Fibroblast of the conjunctiva (primary cell): Measurements from ENCODE around the gene SERINC4.
"Not testable (repeated sequence)": the region's sequence is repeated elsewhere in the genome, so short reads cannot be mapped to it uniquely, and the experiment has no call there.

Experiments used
- DNase-seq: peaks from one replicate; pipeline ENCODE4 v3.0.0-alpha.2; 2010; ENCODE audit warnings: low read depth

SERINC4 gene

DNA sequence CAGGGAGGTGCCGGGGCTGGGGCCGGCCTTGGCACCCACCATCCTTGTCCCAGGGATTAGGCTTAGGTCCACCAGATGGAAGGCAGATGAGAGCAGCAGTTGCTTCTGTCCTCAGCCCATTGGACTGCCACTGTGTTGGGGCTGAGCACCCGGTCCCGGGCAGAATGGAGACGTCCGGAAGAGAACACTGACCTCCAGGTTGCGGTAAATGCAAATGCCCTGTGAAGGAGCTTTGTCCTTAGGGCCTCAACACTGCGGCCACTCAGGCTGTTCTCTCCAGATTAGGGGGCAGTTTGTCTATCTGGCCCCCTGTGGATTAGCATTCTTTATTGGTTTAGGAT, at the start of gene SERINC4:
SERINC4 (minus strand) TSS at position 276 of the 341 bp plus-strand sequence; CDS start at position 42, 234 bp downstream.
- no peak for DNase-seq

DNA sequence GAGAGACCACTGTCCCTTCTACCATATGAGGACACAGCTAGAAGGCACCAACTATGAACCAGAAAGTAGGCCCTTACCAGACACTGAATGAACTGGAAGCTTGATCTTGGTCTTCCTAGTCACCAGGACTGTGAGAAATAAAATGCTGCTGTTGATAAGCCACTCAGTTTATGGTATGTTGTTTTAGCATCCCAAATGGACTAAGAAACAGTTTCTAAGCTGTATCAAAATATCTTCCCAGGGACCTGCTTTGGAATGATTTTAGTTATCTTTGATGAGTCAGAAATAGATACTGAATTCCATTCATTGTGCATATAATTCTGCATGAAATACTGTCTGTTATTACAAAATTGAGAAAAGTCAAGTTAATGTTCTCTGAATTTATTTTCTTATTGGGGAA, 45.4 kb upstream of the SERINC4 start:
- no peak for DNase-seq

DNA sequence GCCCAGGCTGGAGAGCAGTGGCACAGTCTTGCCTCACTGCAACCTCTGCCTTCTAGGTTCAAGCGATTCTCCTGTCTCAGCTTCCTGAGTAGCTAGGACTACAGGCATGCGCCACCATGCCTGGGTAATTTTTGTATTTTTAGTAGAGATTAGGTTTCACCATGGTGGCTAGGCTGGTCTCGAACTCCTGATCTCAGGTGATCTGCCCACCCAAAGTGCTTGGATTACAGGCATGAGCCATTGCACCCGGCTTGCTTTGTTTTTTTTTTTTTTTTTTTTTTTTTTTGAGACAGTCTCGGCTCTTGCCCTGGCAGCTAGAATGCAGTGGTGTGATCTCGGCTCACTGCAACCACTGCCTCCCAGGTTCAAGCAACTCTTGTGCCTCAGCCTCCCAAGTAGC, 32.5 kb upstream of the SERINC4 start:
- DNase-seq, result not testable (repeated sequence)

DNA sequence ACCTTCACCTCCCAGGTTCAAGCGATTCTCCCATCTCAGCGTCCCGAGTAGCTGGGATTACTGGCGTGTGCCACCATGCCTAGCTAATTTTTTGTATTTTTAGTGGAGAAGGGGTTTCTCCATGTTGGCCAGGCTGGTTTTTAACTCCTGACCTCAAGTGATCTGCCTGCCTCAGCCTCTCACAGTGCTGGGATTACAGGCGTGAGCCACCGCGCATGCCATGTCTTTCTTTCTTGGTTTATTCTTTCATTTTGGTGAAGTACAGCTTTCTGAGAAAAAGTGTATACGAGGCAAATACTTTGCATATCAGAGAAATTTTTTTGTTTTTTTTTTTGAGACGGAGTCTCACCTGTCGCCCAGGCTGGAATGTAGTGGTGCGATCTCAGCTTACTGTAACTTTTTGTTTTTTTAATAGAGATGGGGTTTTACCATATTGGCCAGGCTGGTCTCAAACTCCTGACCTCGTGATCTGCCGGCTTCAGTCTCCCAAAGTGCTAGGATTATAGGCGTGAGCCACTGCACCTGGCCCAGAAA, 31.6 kb upstream of the SERINC4 start:
- DNase-seq, result not testable (repeated sequence)

- DNase-seq, result not testable (repeated sequence)
These were observed 30.8 kb upstream of the SERINC4 start for GRCh38 chr15:43830691-43831275.

DNA sequence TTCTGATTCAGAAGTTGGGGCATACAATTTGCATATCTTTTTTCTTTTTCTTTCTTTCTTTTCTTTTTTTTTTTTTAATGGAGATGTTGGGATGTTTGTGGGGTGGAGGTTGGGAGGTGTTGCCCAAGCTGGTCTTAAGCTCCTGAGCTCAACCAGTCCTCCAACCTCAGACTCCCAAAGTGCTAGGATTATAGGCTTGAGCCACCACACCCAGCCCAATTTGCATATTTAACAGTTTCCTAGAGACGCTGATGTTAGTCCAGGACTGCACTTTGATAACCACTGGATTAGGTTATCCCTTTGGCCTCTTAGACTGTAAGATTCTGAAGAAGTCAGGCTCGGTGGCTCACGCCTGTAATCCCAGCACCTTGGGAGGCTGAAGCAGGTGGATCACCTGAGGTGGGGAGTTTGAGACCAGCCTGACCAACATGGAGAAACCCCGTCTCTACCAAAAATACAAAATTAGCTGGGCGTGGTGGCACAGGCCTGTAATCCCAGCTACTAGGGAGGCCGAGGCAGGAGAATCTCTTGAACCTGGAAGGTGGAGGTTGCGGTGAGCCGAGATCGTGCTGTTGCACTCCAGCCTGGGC, 30.0 kb upstream of the SERINC4 start:
- not testable (repeated sequence) for DNase-seq

DNA sequence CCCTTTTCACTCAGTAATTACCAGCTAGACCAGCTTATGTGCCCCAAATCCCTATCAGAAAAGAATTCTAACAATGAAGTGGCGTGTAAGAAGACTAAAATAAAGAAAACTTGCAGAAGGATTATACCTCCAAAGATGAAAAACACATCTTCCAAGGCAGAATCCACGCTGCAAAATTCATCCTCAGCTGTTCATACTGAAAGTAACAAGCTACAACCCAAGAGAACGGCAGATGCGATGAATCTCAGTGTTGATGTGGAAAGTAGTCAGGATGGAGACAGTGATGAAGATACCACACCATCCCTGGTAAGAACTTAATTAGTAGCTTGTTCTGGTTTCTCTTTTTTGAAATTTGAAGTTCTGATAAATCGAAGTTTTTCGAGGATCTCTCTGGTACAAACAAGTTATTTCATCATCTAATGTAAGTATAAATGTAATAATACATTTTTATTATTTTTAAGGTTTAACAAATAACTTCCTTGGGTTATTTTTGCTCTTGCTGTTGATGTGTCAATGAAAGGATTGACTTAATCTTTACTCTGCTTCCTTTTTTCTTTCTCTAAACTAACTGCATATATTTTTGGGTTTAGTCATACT, 28.1 kb upstream of the SERINC4 start:
- no peak for DNase-seq

GRCh38 chr15:43826508-43827341, 26.7 kb upstream of the SERINC4 start, which contains the start of gene WDR76:
WDR76 (plus strand) TSS chr15:43827002; CDS start chr15:43827033, 31 bp downstream.
- peak; percentile 67 for DNase-seq

DNA sequence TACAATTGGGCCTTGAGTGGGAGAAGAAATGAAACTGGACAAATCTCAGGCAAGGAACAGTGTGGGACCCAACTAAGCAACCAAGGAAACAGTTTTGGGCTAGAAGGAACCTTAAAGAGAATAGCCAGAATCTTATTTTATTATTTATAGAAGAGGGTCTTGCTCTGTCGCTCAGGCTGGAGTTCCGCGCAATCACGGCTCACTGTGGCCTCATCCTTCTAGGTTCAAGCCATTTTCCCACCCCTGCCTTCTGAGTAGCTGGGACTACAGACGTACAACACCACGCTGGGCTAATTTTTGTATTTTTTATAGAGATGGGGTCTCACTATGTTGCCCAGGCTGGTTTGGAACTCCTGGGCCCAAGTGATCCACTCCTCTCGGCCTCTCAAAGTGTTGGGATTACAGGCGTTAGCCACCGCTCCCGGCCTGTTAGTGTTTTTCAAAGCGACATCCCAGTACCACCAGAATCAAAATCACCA, 26.0 kb upstream of the SERINC4 start:
- DNase-seq, result no peak

DNA sequence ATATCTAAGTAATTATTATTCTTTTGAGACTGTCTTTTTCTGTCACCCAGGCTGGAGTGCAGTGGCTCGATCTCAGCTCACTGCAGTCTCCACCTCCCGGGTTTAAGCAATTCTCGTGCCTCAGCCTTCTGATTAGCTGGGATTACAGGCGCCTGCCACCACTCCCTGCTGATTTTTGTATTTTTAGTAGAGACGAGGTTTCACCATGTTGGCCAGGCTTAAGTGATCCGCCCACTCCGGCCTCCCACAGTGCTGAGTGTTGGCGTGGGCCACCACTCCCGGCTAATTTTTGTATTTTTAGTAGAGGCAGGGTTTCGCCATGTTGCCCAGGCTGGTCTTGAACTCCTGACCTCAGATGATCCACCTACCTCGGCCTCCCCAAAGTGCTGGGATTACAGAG, 25.3 kb upstream of the SERINC4 start:
- not testable (repeated sequence) for DNase-seq

GRCh38 chr15:43824302-43825246, 24.6 kb upstream of the SERINC4 start, which contains the start of gene MFAP1:
MFAP1 (minus strand) TSS chr15:43824690; CDS start chr15:43824569, 121 bp downstream.
- peak; percentile 97 for DNase-seq

GRCh38 chr15:43821505-43821904, 21.5 kb upstream of the SERINC4 start:
- no peak for DNase-seq

- DNase-seq, result not testable (repeated sequence)
These were observed 15.0 kb upstream of the SERINC4 start for GRCh38 chr15:43815064-43815463.

- no peak for DNase-seq
These were observed 9.1 kb upstream of the SERINC4 start for GRCh38 chr15:43808960-43809678.

DNA sequence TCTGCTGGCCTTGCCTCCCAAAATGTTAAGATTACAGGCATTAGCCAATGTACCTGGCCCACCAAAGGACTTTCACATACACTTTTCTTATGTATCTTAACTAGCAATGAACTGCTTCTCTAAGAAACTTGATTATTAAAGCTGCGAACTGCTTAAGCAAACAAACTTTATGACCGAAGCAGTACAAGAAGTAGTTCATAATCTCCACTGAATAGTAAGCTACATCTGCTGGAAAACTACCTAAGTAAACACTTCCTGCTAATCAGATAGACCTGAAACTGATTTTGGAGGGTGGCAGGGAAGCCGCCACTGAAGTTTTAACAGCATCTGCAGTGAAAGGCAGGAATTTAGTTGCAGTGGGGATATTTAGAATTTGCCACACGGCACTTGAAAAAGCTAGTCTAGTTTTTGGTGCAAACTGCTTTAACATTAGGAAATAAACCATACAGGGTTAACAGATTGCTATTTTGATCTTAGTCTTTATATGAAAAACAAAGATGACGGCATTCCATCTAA, 8.5 kb upstream of the SERINC4 start:
- no peak for DNase-seq

- not testable (repeated sequence) for DNase-seq
These were observed 2.7 kb upstream of the SERINC4 start for GRCh38 chr15:43802676-43803075.

GRCh38 chr15:43800286-43801141, 494 bp upstream of the SERINC4 start, which contains the start of gene HYPK:
HYPK (plus strand) TSS chr15:43800599; CDS start chr15:43800623, 24 bp downstream.
- DNase-seq, result peak; percentile 80

DNA sequence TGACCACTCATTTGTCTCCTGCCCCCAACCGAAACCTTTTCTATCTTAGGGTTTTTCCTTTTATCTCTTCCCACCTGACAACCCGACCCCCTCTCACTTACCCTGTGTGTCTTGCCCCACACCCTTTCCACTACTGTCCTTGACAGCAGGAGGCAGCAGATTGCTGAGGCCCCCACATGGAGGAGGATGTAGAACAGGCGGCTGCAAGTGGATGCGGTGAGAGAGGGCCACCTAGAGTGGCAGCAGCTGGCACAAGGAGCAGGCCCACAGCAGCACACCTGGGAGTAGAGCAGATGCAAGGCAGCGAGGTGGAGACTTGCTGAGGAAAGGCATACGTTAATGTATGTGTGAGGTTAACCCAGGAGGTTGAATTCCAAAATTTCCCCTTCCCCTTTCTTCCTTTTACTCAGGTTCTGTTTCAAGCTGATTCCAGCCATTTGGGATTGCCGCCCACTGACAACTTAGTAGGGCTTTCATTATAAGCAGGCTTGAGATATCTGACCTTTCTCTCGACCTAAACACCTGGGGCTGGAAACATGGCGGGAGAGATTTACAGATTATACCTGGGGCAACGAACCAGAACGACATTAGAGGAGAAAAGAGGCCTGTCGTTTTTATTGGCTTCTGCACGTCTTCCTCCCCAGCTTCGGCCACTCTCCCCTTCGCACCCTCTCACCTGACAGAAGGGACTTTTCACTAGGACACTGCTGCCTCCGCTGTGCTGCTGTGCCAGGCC, 643 bp downstream of the SERINC4 start:
- no peak for DNase-seq
